Osteocyte (in vitro differentiated cells): ENCODE data around the gene NOL9. TPM values are rescaled to one million over a fixed set of nuclear protein-coding genes. Genes with fewer than 3 reads are reported as not detected.

Source experiments
- DNase-seq: peaks from one replicate; pipeline ENCODE4 v3.0.0; 2021; ENCODE audit warnings: mixed read lengths; ENCODE audit not compliant: unreplicated experiment; ENCODE audit errors: extremely low spot score
- H3K27ac Mint-ChIP-seq: one replicate; pipeline ENCODE4 v1.8.0; 2021; ENCODE audit warnings: mild to moderate bottlenecking, mixed read lengths; ENCODE audit not compliant: unreplicated experiment
- H3K27me3 Mint-ChIP-seq: one replicate; pipeline ENCODE4 v1.8.0; 2021; ENCODE audit warnings: mixed read lengths; ENCODE audit not compliant: unreplicated experiment
- H3K36me3 Mint-ChIP-seq: one replicate; pipeline ENCODE4 v1.8.0; 2021; ENCODE audit warnings: mixed read lengths; ENCODE audit not compliant: unreplicated experiment
- H3K4me1 Mint-ChIP-seq: one replicate; pipeline ENCODE4 v1.8.0; 2021; ENCODE audit warnings: mixed read lengths; ENCODE audit not compliant: unreplicated experiment
- H3K4me3 Mint-ChIP-seq: one replicate; pipeline ENCODE4 v1.8.0; 2021; ENCODE audit warnings: mild to moderate bottlenecking, moderate library complexity, mixed read lengths; ENCODE audit not compliant: unreplicated experiment
- H3K9me3 Mint-ChIP-seq: one replicate; pipeline ENCODE4 v1.8.0; 2021; ENCODE audit warnings: mixed read lengths; ENCODE audit not compliant: unreplicated experiment
- total RNA-seq: library from RNA; stranded (reverse); gene quantifications from 2 replicates; pipeline ENCODE4 v1.2.1, GENCODE V29; 2021
- TF ChIP-seq, protein P1 (sequence below): fragments of 200-600 bp; sonication (generic); IDR thresholded peaks from 2 replicates; pipeline ENCODE4 v1.5.0; 2021; ENCODE audit warnings: antibody characterized with exemption, mild to moderate bottlenecking, moderate library complexity

Gene NOL9
- total RNA-seq, 1 donor from 2014 or later: 33.5 TPM

DNA sequence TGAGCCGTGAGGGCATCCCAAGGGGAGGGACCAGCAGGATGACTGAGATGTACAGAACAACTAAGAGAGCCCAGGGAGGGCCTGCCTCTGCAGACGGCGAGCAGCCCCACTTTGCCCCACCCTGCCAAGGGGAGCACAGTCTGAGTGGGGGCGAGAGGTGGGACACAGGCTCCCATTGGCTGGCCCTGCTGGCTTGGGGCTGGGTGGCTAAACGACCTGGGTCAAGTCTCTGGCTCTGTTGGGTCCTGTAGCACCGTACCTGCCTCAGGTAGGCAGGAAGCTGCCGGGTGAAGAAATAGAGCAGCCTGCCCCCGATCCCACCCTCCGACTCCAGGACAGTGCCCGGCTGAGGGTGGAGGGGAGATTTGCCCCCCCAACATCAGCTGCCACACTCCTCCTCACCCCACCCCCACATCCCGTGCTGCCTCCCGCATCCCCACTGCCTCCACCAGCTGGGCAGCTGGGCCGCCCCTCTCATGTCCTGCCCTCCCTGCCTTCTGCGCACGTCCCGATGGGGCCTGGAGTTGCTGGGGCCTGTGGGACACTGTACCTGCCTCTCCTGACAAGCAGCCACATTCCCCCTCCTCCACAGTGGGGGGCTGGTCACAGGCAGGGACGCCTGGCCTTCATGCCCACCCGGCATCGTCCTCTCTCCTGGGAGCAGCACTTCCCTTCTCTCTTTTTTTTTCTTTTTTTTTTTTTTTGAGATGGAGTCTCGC lies 50.3 kb downstream of the NOL9 start:
- H3K4me3 Mint-ChIP-seq: no peak overlapping the region
- TF ChIP-seq, protein P1, sequence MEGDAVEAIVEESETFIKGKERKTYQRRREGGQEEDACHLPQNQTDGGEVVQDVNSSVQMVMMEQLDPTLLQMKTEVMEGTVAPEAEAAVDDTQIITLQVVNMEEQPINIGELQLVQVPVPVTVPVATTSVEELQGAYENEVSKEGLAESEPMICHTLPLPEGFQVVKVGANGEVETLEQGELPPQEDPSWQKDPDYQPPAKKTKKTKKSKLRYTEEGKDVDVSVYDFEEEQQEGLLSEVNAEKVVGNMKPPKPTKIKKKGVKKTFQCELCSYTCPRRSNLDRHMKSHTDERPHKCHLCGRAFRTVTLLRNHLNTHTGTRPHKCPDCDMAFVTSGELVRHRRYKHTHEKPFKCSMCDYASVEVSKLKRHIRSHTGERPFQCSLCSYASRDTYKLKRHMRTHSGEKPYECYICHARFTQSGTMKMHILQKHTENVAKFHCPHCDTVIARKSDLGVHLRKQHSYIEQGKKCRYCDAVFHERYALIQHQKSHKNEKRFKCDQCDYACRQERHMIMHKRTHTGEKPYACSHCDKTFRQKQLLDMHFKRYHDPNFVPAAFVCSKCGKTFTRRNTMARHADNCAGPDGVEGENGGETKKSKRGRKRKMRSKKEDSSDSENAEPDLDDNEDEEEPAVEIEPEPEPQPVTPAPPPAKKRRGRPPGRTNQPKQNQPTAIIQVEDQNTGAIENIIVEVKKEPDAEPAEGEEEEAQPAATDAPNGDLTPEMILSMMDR: no peak
- DNase-seq: no peak
- peaks cover 49% of the 10 kb centered on the region for H3K4me1 Mint-ChIP-seq
- H3K27ac Mint-ChIP-seq: no peak overlapping the region
- H3K36me3 Mint-ChIP-seq: no peaks in the 10 kb centered on the region
- H3K9me3 Mint-ChIP-seq: no peaks in the 10 kb centered on the region
- H3K27me3 Mint-ChIP-seq: no peaks in the 10 kb centered on the region

DNA sequence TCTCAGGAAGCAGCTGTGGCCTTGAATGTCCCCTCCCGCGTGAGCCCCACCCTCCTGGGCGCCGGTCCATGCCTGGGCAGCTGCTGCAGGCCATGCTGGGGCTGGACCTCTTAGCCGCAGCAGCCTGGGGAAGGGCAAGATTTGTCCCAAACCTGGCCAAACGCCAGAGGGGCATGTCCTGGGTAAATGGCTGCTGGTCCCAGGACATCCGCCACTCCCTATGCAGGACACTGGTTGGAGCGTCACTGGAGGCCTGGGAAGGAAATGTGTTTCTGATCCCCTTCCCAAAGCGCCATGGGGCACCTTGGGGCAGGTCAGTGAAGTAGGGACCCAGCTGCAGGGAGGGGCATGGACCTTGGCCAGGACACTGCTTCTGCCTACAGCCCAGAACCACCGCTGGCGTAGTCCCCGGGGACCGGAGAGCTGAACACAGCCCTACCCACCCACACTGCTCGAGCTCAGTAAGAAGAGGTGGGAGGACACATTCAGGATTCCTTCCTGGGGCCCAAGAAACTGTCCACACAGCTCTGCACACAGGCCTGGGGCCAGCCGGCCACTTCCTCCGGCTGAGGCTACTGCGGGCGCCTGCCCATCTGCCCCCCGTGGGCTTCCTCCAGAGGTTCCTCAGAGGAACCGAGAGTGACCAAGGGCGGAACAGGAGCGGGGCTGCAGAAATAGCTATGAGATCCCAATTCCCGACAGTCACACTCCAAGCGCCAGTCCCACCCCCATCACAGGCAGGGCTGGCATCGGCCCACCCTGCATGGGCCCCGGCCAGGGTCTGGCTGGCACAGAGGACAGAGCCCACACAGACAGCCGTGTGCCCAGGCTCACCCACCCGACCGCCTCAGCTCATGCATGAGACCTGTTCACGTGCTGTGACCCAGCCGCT lies 52.1 kb downstream of the NOL9 start:
- H3K36me3 Mint-ChIP-seq: no peaks in the 10 kb centered on the region
- no peak for DNase-seq
- peak overlapping the region; percentile 92 for H3K27ac Mint-ChIP-seq
- H3K9me3 Mint-ChIP-seq: no peaks in the 10 kb centered on the region
- no peaks in the 10 kb centered on the region for H3K27me3 Mint-ChIP-seq
- H3K4me1 Mint-ChIP-seq: peaks cover 62% of the 10 kb centered on the region
- no peak overlapping the region for H3K4me3 Mint-ChIP-seq
- TF ChIP-seq, protein P1: no peak

DNA sequence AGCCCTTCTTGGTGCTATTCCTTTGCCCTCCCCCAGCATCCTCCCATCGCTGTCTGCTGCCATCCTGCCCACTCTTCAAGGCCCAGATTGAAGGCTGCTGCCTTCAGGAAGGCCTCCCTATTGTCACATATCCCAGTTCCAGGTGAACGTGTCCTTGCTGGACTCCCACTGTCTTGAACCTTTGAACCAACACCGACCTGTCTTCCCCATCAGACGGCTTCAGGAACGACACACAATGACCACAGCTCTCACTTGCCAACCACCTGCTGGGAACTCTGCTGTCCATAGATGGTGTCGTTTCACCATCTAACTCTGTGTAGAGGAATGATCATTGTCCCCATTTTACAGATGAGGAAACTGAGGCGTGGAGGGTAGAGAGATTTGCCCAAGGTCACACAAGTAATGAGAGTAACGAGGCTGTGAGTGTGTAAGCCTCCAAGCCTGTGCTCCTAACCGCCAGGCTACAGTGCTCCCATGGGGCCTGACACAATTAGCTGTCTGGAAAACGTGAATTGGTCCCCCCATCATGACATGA lies 53.0 kb downstream of the NOL9 start:
- no peaks in the 10 kb centered on the region for H3K27me3 Mint-ChIP-seq
- TF ChIP-seq, protein P1: no peak
- H3K4me1 Mint-ChIP-seq: peaks cover 59% of the 10 kb centered on the region
- DNase-seq: no peak
- H3K9me3 Mint-ChIP-seq: no peaks in the 10 kb centered on the region
- H3K36me3 Mint-ChIP-seq: no peaks in the 10 kb centered on the region
- H3K4me3 Mint-ChIP-seq: no peak overlapping the region
- H3K27ac Mint-ChIP-seq: peak overlapping the region; percentile 92

DNA sequence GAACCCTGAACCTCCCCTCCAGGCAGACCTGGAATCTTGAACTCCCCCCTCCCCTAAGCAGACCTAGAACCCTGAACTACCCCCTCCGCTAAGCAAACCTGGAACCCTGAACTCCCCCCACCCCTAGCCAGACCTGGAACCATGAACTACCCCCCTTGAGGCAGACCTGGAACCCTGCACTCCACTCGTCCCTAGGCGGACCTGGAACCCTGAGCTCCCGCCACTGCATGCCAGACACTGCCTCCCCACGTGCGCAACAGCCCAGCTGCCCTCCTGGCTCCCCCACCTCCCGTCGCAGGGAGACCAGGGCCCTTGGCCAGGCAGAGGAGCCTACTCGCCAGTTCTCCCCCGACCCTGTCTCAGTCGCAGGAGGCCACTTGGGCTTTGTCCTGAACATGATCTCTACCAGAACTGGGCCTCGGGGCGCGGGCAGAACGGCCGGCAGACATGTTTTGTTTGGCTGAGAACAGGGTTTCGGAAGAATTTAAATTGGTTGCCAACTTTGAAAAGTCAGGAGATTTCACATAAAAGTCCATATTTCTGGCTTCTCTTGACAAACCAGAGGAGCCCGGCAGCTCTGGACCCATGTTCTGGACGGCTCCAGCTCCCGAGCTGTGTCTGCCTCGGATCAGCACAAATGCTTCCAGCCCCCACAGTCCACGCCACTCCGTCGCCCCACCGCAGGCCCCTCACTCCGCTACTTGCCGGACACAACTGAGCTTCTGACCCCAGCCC lies 53.6 kb downstream of the NOL9 start:
- no peak for DNase-seq
- Mint-ChIP-seq H3K36me3 (no peaks in the 10 kb centered on the region), H3K4me1 (peaks cover 64% of the 10 kb centered on the region), H3K27me3 (no peaks in the 10 kb centered on the region), H3K9me3 (no peaks in the 10 kb centered on the region), H3K4me3 (no peak overlapping the region), H3K27ac (peak overlapping the region; percentile 92)
- TF ChIP-seq, protein P1: no peak
